Neural cell (in vitro differentiated cells): ENCODE data around the gene PRKAG2.

Experiments used
- RAD21 ChIP-seq: fragments of 450-650 bp; conservative IDR thresholded peaks from 2 replicates; pipeline ENCODE4 v1.6.1; 2014; ENCODE audit warnings: antibody characterized with exemption, mild to moderate bottlenecking, moderate library complexity
- TF ChIP-seq, protein P1 (sequence below): fragments of 450-650 bp; IDR thresholded peaks from 2 replicates; pipeline ENCODE4 v1.5.1; 2014; ENCODE audit warnings: antibody characterized with exemption, mild to moderate bottlenecking, moderate library complexity; ENCODE audit not compliant: poor library complexity, severe bottlenecking

DNA sequence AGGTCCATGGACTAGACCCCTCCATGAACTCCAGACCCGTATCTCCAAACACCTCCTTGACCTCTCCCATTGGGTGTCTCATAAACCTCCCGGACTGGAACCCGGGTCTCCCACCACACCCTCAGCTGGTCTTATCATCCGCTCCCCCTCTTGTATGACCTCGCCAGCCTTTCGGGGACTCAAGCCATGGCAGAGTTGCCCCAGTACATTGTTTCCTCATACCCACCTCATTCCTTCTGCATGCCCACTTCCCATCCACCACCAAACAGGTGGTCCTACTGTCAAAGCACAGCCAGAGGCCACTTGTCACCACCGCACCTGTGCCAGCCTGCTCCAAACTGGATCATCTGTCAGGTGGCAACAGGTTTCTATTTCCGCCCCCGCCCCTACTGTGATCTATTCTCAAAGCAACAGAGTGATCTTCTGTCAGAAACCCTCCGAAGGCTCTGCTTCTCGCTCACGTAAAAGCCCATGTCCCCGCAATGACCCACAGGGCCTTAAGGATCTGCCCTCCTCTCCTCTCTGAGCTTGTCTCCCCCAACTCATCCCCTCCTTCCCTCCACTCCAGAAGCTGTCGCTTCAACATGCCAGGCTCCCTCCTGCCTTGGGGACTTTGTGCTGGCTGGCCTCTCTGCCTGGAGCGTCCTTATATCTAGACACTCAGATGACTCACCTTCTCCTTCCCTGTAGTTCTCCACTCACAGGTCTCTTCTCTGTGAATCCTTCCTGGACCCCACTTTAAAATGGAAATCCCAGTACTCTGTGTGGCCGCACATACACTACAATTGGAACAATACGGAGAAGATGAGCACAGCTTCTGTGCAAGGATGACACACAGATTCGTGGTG, 22.8 kb upstream of the PRKAG2 start:
- TF ChIP-seq RAD21 = no peak
- TF ChIP-seq, protein P1, sequence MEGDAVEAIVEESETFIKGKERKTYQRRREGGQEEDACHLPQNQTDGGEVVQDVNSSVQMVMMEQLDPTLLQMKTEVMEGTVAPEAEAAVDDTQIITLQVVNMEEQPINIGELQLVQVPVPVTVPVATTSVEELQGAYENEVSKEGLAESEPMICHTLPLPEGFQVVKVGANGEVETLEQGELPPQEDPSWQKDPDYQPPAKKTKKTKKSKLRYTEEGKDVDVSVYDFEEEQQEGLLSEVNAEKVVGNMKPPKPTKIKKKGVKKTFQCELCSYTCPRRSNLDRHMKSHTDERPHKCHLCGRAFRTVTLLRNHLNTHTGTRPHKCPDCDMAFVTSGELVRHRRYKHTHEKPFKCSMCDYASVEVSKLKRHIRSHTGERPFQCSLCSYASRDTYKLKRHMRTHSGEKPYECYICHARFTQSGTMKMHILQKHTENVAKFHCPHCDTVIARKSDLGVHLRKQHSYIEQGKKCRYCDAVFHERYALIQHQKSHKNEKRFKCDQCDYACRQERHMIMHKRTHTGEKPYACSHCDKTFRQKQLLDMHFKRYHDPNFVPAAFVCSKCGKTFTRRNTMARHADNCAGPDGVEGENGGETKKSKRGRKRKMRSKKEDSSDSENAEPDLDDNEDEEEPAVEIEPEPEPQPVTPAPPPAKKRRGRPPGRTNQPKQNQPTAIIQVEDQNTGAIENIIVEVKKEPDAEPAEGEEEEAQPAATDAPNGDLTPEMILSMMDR = no peak
